PFSK-1 (cell line): Measurements from ENCODE around the gene ENPP1.

ENCODE experiments used
- FOXP2 ChIP-seq: optimal IDR thresholded peaks from 2 replicates; pipeline ENCODE3; 2011; ENCODE audit warnings: borderline replicate concordance, control low read depth, inconsistent platforms; ENCODE audit not compliant: insufficient read depth; ENCODE audit errors: extremely low read length, extremely low read depth
- POLR2AphosphoS5 ChIP-seq: IDR thresholded peaks from 2 replicates; pipeline ENCODE4 v1.6.1; 2012; ENCODE audit warnings: low read depth, mild to moderate bottlenecking, control low read depth, low read length, moderate library complexity
- SIN3A ChIP-seq: IDR thresholded peaks from 2 replicates; pipeline ENCODE4 v1.6.1; 2012; ENCODE audit warnings: mild to moderate bottlenecking, low read length, moderate library complexity, borderline replicate concordance; ENCODE audit not compliant: insufficient read depth
- TAF1 ChIP-seq: IDR thresholded peaks from 2 replicates; pipeline ENCODE4 v1.6.1; 2012; ENCODE audit warnings: low read length, control low read depth, borderline replicate concordance; ENCODE audit not compliant: insufficient read depth
- TF ChIP-seq, protein P1 (sequence below), 2 experiments: IDR thresholded peaks; 2 replicates each; pipeline versions ENCODE4 v1.6.1 to v1.8.0; 2011 to 2012; ENCODE audit warnings: low read depth in 2 of 2, low read length in 2 of 2, control low read depth in 1 of 2, inconsistent platforms in 1 of 2, mild to moderate bottlenecking in 1 of 2, moderate library complexity in 1 of 2; ENCODE audit not compliant: insufficient read depth in 1 of 2

Gene ENPP1

DNA sequence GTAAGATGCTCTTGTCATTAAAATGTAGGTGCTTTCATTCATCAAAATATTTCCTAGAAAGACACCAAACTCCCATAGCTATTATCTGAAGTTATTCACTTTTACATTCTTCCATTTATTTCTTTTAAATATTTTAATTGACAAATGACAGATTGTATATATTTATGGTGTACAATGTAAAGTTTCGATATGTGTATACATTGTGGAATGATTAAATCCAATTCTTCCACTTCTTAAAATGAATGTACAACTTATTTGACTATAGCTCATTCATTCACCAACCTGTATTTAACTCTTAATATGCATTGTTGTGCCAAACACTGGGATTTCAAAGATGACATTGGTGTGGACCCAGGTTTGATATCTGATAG, 102.4 kb downstream of the ENPP1 start:
- TF ChIP-seq POLR2AphosphoS5 = no peak
- TF ChIP-seq TAF1 = no peak
- no peak for TF ChIP-seq FOXP2
- TF ChIP-seq SIN3A = no peak
- TF ChIP-seq, protein P1, sequence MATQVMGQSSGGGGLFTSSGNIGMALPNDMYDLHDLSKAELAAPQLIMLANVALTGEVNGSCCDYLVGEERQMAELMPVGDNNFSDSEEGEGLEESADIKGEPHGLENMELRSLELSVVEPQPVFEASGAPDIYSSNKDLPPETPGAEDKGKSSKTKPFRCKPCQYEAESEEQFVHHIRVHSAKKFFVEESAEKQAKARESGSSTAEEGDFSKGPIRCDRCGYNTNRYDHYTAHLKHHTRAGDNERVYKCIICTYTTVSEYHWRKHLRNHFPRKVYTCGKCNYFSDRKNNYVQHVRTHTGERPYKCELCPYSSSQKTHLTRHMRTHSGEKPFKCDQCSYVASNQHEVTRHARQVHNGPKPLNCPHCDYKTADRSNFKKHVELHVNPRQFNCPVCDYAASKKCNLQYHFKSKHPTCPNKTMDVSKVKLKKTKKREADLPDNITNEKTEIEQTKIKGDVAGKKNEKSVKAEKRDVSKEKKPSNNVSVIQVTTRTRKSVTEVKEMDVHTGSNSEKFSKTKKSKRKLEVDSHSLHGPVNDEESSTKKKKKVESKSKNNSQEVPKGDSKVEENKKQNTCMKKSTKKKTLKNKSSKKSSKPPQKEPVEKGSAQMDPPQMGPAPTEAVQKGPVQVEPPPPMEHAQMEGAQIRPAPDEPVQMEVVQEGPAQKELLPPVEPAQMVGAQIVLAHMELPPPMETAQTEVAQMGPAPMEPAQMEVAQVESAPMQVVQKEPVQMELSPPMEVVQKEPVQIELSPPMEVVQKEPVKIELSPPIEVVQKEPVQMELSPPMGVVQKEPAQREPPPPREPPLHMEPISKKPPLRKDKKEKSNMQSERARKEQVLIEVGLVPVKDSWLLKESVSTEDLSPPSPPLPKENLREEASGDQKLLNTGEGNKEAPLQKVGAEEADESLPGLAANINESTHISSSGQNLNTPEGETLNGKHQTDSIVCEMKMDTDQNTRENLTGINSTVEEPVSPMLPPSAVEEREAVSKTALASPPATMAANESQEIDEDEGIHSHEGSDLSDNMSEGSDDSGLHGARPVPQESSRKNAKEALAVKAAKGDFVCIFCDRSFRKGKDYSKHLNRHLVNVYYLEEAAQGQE (IDR thresholded peaks at IDR 0.05; ENCODE audit: insufficient read depth in 1 of 2, low read depth in 2 of 2, low read length in 2 of 2) = no peak

DNA sequence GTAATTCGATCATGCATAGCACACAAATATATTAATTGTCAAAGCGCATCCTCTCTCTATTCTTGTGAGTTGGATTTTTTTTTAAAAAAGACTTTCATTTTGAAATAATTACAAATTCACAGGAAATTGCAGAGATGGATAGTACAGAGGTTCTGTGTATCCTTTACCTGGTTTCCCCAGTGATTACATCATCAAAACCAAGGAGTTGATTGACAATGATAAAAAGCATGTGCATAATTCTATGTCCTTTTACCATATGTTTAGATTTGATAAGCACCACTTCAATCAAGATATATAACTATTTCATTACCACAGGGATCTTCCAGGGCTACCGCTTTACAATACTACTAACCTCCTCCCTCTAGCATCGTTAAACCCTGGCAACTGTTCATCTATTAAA, 103.1 kb downstream of the ENPP1 start:
- TF ChIP-seq, protein P1 (IDR thresholded peaks at IDR 0.05; ENCODE audit: insufficient read depth in 1 of 2, low read depth in 2 of 2, low read length in 2 of 2) = no peak
- TF ChIP-seq POLR2AphosphoS5 (no peak), FOXP2 (no peak), SIN3A (no peak), TAF1 (no peak)

DNA sequence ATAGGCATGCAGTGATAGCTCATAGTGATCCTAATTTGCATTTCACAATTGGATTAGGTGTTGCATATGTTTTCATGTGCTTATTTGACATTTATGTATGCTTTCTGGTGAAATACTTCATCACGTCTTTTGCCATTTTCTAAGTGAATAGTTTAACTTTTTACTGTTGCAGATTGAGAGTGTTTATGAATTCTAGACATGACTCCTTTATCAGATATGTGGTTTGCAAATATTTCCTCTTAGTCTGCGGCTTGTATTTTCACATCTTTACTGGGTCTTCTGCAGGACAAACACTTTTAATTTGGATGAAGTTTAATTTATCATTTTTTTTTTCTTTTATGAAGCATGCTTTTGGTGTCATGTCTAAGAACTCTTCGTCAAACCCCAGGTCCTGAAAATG, 104.1 kb downstream of the ENPP1 start:
- TF ChIP-seq, protein P1 (IDR thresholded peaks at IDR 0.05; ENCODE audit: insufficient read depth in 1 of 2, low read depth in 2 of 2, low read length in 2 of 2) = no peak
- TF ChIP-seq POLR2AphosphoS5 = no peak
- TF ChIP-seq FOXP2 = no peak
- no peak for TF ChIP-seq TAF1
- no peak for TF ChIP-seq SIN3A

GRCh38 chr6:131914234-131914633, 106.4 kb downstream of the ENPP1 start:
- TF ChIP-seq SIN3A (no peak), FOXP2 (no peak), POLR2AphosphoS5 (no peak)

GRCh38 chr6:131914967-131915751, 107.3 kb downstream of the ENPP1 start:
- no peak for TF ChIP-seq SIN3A
- TF ChIP-seq, protein P1 (IDR thresholded peaks at IDR 0.05; ENCODE audit: insufficient read depth in 1 of 2, low read depth in 2 of 2, low read length in 2 of 2) = no peak
- no peak for TF ChIP-seq POLR2AphosphoS5
- no peak for TF ChIP-seq FOXP2
- no peak for TF ChIP-seq TAF1
